Caco-2 (cell line): ENCODE results near the gene UNK. TPM values are rescaled to one million over a fixed set of nuclear protein-coding genes. Genes with fewer than 3 reads are reported as not detected.
"Not testable (repeated sequence)": the region's sequence is repeated elsewhere in the genome, so short reads cannot be mapped to it uniquely, and the experiment has no call there.

ENCODE experiments used
- BruUV-seq: library from RNA; stranded (reverse); fragments of 400-500 nt; replicated peaks from 2 replicates; lab custom pipeline; 2021; lab: Mats Ljungman, UMichigan
- CTCF ChIA-PET: fragments of 300-600 bp; sonication (Branson Sonifier 250); formaldehyde crosslinking; loops from one replicate; lab custom pipeline; 2022; ENCODE audit warnings: antibody characterized with exemption; lab: Charles Lee
- POLR2A ChIA-PET: fragments of 300-600 bp; sonication (Branson Sonifier 250); formaldehyde crosslinking; loops from one replicate; lab custom pipeline; 2022; ENCODE audit warnings: antibody characterized with exemption; lab: Charles Lee
- DNase-seq, 2 experiments: peaks; one replicate each; pipeline versions ENCODE4 v3.0.0 to v3.0.0-alpha.2; 2020 to 2022
- H3K27me3 ChIP-seq: replicated peaks from 2 replicates; pipeline ENCODE4 v1.6.0; 2011; ENCODE audit warnings: low read length; ENCODE audit not compliant: control insufficient read depth, insufficient read depth
- H3K36me3 ChIP-seq: 2 replicates; pipeline ENCODE4 v1.5.1; 2011; ENCODE audit warnings: low read length; ENCODE audit not compliant: control insufficient read depth, insufficient read depth
- H3K4me1 ChIP-seq: fragments of 250-450 bp; sonication (Bioruptor Pico); 2 replicates; pipeline ENCODE4 v1.5.1; 2020; ENCODE audit warnings: mild to moderate bottlenecking
- H3K4me3 ChIP-seq: 2 replicates; pipeline ENCODE4 v1.5.1; 2011; ENCODE audit warnings: low read depth, mild to moderate bottlenecking, control low read depth, low read length
- H3K9me3 ChIP-seq: fragments of 250-450 bp; sonication (Bioruptor Pico); 2 replicates; pipeline ENCODE4 v1.5.1; 2020; ENCODE audit warnings: mild to moderate bottlenecking, moderate library complexity
- H3K27ac Mint-ChIP-seq: one replicate; pipeline ENCODE4 v1.8.0; 2022; ENCODE audit warnings: mixed read lengths; ENCODE audit not compliant: unreplicated experiment
- H3K27me3 Mint-ChIP-seq: one replicate; pipeline ENCODE4 v1.8.0; 2022; ENCODE audit warnings: mixed read lengths; ENCODE audit not compliant: insufficient read depth, unreplicated experiment
- H3K36me3 Mint-ChIP-seq: one replicate; pipeline ENCODE4 v1.8.0; 2022; ENCODE audit warnings: mild to moderate bottlenecking, mixed read lengths; ENCODE audit not compliant: insufficient read depth, unreplicated experiment
- H3K4me1 Mint-ChIP-seq: one replicate; pipeline ENCODE4 v1.8.0; 2022; ENCODE audit warnings: low read depth, mixed read lengths; ENCODE audit not compliant: unreplicated experiment
- H3K4me3 Mint-ChIP-seq: one replicate; pipeline ENCODE4 v1.8.0; 2022; ENCODE audit warnings: mild to moderate bottlenecking, moderate library complexity, mixed read lengths; ENCODE audit not compliant: unreplicated experiment
- H3K9me3 Mint-ChIP-seq: one replicate; pipeline ENCODE4 v1.8.0; 2022; ENCODE audit warnings: mixed read lengths; ENCODE audit not compliant: unreplicated experiment
- CTCF ChIP-seq, 2 experiments: fragments of 200-600 bp in 1 of 2; IDR thresholded peaks; 1 replicate in 1 of 2; 2 replicates in 1 of 2; pipeline versions ENCODE4 v1.5.1 to v1.8.0; 2011 to 2022; ENCODE audit warnings: antibody characterized with exemption in 1 of 2, control low read depth in 1 of 2, inconsistent platforms in 1 of 2, low read depth in 1 of 2, low read length in 1 of 2, mild to moderate bottlenecking in 1 of 2, moderate library complexity in 1 of 2; ENCODE audit not compliant: insufficient read depth in 1 of 2, severe bottlenecking in 1 of 2, unreplicated experiment in 1 of 2
- intact Hi-C: fragments of 100-400 bp; cut with micrococcal nuclease; formaldehyde crosslinking; loops from one replicate; pipeline ENCODE4 v1.10.0; 2022; ENCODE audit not compliant: unreplicated experiment
- total RNA-seq: library from RNA; stranded (reverse); gene quantifications from 2 replicates; pipeline ENCODE4 v1.2.3, GENCODE V29; 2022

The UNK gene
- total RNA-seq, 1 experiment from 2014 or later: 33.3 TPM

- Mint-ChIP-seq H3K4me3 (no peak overlapping the region), H3K9me3 (no peaks in the 10 kb centered on the region), H3K36me3 (peaks cover 14% of the 10 kb centered on the region), H3K27me3 (no peaks in the 10 kb centered on the region), H3K27ac (peak overlapping the region; percentile 4), H3K4me1 (peaks cover 13% of the 10 kb centered on the region)
- BruUV-seq: no TSS peak
- H3K4me3 ChIP-seq: no peak overlapping the region
- CTCF ChIA-PET: interaction anchor here (0.6 to 1.2 kb wide), 2 partner anchors 21 to 59 kb away, joined by 3 read pairs; no protein-coding TSS in a partner anchor
- POLR2A ChIA-PET: interaction anchor here (1.3 kb wide), 1 partner anchor 29 kb away, joined by 4 read pairs; no protein-coding TSS in a partner anchor
- no peaks in the 10 kb centered on the region for H3K27me3 ChIP-seq
- H3K36me3 ChIP-seq: peaks cover 4% of the 10 kb centered on the region
- intact Hi-C loops: no loop called here
- peaks cover 9% of the 10 kb centered on the region for H3K4me1 ChIP-seq
- TF ChIP-seq CTCF (IDR thresholded peaks at IDR 0.05; ENCODE audit: insufficient read depth in 1 of 2, low read depth in 1 of 2, low read length in 1 of 2, severe bottlenecking in 1 of 2, unreplicated experiment in 1 of 2): no peak
- no peaks in the 10 kb centered on the region for H3K9me3 ChIP-seq
- no peak for DNase-seq
Observed at GRCh38 chr17:75808905-75809621, 24.5 kb downstream of the UNK start.

- H3K36me3 Mint-ChIP-seq: peaks cover 14% of the 10 kb centered on the region
- H3K4me1 ChIP-seq: peaks cover 9% of the 10 kb centered on the region
- intact Hi-C loops: no loop called here
- no peak for DNase-seq
- peaks cover 4% of the 10 kb centered on the region for H3K36me3 ChIP-seq
- no peaks in the 10 kb centered on the region for H3K9me3 ChIP-seq
- H3K27me3 ChIP-seq: no peaks in the 10 kb centered on the region
- CTCF ChIA-PET: interaction anchor here (1.2 kb wide), 1 partner anchor 20 kb away, joined by 3 read pairs; no protein-coding TSS in a partner anchor
- H3K27me3 Mint-ChIP-seq: no peaks in the 10 kb centered on the region
- no TSS peak for BruUV-seq
- no peak overlapping the region for H3K27ac Mint-ChIP-seq
- no peak overlapping the region for H3K4me3 Mint-ChIP-seq
- H3K4me1 Mint-ChIP-seq: peaks cover 13% of the 10 kb centered on the region
- POLR2A ChIA-PET: interaction anchor here (1.3 kb wide), 1 partner anchor 30 kb away, joined by 4 read pairs; no protein-coding TSS in a partner anchor
- H3K9me3 Mint-ChIP-seq: no peaks in the 10 kb centered on the region
- TF ChIP-seq CTCF (IDR thresholded peaks at IDR 0.05; ENCODE audit: insufficient read depth in 1 of 2, low read depth in 1 of 2, low read length in 1 of 2, severe bottlenecking in 1 of 2, unreplicated experiment in 1 of 2): no peak
- no peak overlapping the region for H3K4me3 ChIP-seq
Observed at GRCh38 chr17:75809631-75810111, 25.1 kb downstream of the UNK start.

- no peaks in the 10 kb centered on the region for H3K27me3 ChIP-seq
- Mint-ChIP-seq H3K36me3 (peaks cover 14% of the 10 kb centered on the region), H3K4me3 (no peak overlapping the region), H3K27me3 (no peaks in the 10 kb centered on the region), H3K4me1 (peaks cover 13% of the 10 kb centered on the region), H3K27ac (no peak overlapping the region), H3K9me3 (no peaks in the 10 kb centered on the region)
- no peak for TF ChIP-seq CTCF (IDR thresholded peaks at IDR 0.05; ENCODE audit: insufficient read depth in 1 of 2, low read depth in 1 of 2, low read length in 1 of 2, severe bottlenecking in 1 of 2, unreplicated experiment in 1 of 2)
- H3K9me3 ChIP-seq: no peaks in the 10 kb centered on the region
- no TSS peak for BruUV-seq
- peaks cover 5% of the 10 kb centered on the region for H3K36me3 ChIP-seq
- intact Hi-C loops: no loop called here
- peaks cover 9% of the 10 kb centered on the region for H3K4me1 ChIP-seq
- ChIA-PET CTCF (no interaction called here), POLR2A (no interaction called here)
- DNase-seq: no peak
- H3K4me3 ChIP-seq: no peak overlapping the region
Observed at GRCh38 chr17:75810216-75810615, 25.6 kb downstream of the UNK start.

- H3K9me3 Mint-ChIP-seq, BruUV-seq, DNase-seq, H3K27me3 ChIP-seq, H3K4me3 Mint-ChIP-seq, H3K4me3 ChIP-seq, H3K27me3 Mint-ChIP-seq, H3K4me1 ChIP-seq, H3K27ac Mint-ChIP-seq, intact Hi-C loops, H3K36me3 ChIP-seq, CTCF ChIA-PET, H3K9me3 ChIP-seq: not testable (repeated sequence)
- Mint-ChIP-seq H3K36me3 (peaks cover 14% of the 10 kb centered on the region), H3K4me1 (peaks cover 13% of the 10 kb centered on the region)
- POLR2A ChIA-PET: interaction anchor here (1.0 kb wide), 1 partner anchor 31 kb away, joined by 3 read pairs; no protein-coding TSS in a partner anchor
Observed at GRCh38 chr17:75810756-75811155, 26.1 kb downstream of the UNK start.
